HCT116 (cell line): Measurements from ENCODE around the gene UNC79. TPM values are rescaled to one million over a fixed set of nuclear protein-coding genes. Genes with fewer than 3 reads are reported as not detected.

Experiments
- ATAC-seq: fragments of 200-7000 bp; cut with Tn5 transposase; 2 replicates; pipeline ENCODE4 v1.9.1; 2020; ENCODE audit warnings: mild to moderate bottlenecking, moderate library complexity
- BruUV-seq: library from RNA; stranded (reverse); fragments of 400-500 nt; replicated peaks from 2 replicates; lab custom pipeline; 2021; lab: Mats Ljungman, UMichigan
- CTCF ChIA-PET: fragments of 300-600 bp; sonication (Branson Sonifier 250); formaldehyde crosslinking; loops from one replicate; lab custom pipeline; 2021; ENCODE audit warnings: antibody characterized with exemption; lab: Charles Lee
- POLR2A ChIA-PET: fragments of 300-600, 350-600 bp; sonication (Branson Sonifier 250); formaldehyde crosslinking; loops from one replicate; lab custom pipeline; 2021; ENCODE audit warnings: antibody characterized with exemption; lab: Charles Lee
- RAD21 ChIA-PET, 2 experiments: fragments of 300-600 bp; sonication (Branson Sonifier 250); formaldehyde crosslinking; loops; one replicate each; lab custom pipeline; 2023; ENCODE audit warnings: low total read pairs in 2 of 2; ENCODE audit not compliant: uncharacterized antibody in 2 of 2, unreplicated experiment in 2 of 2, low non-redundant PET in 1 of 2; lab: Charles Lee
- DNase-seq: peaks from one replicate; pipeline ENCODE4 v3.0.0-alpha.2; 2010; ENCODE audit warnings: low read depth, low spot score
- H2AFZ ChIP-seq: fragments of 200-600 bp; shearing (Covaris generic), sonication (generic); 2 replicates; pipeline ENCODE4 v1.6.1; 2017; ENCODE audit warnings: low read depth, mixed run types, mixed read lengths, antibody characterized with exemption, low read length; ENCODE audit not compliant: poor library complexity, severe bottlenecking
- H3K27ac ChIP-seq: 2 replicates; pipeline ENCODE4 v1.5.1; 2012; ENCODE audit warnings: low read depth, low read length
- H3K27me3 ChIP-seq: fragments of 200-600 bp; sonication (generic); 2 replicates; pipeline ENCODE4 v1.6.1; 2016; ENCODE audit warnings: mixed run types, low read length, mixed read lengths; ENCODE audit not compliant: insufficient read depth
- H3K36me3 ChIP-seq, 2 experiments: fragments of 200-500 bp in 1 of 2; fragments of 200-600 bp in 1 of 2; sonication (Bioruptor generic) in 1 of 2; sonication (generic) in 1 of 2; 2 replicates each; pipeline versions ENCODE4 v1.5.1 to v1.6.1; 2014 to 2016; ENCODE audit warnings: low read length in 2 of 2, inconsistent platforms in 1 of 2, mixed read lengths in 1 of 2, mixed run types in 1 of 2; ENCODE audit not compliant: insufficient read depth in 2 of 2, control insufficient read depth in 1 of 2
- H3K4me1 ChIP-seq, 2 experiments: fragments of 200-600 bp in 1 of 2; sonication (generic) in 1 of 2; 2 replicates each; pipeline versions ENCODE4 v1.5.1 to v1.6.1; 2012 to 2017; ENCODE audit warnings: low read length in 2 of 2, inconsistent platforms in 1 of 2, mild to moderate bottlenecking in 1 of 2, mixed read lengths in 1 of 2, mixed run types in 1 of 2, moderate library complexity in 1 of 2; ENCODE audit not compliant: insufficient read depth in 2 of 2, control insufficient read depth in 1 of 2
- H3K4me2 ChIP-seq: fragments of 200-600 bp; sonication (generic); 2 replicates; pipeline ENCODE4 v1.6.1; 2017; ENCODE audit warnings: mixed run types, low read length, mixed read lengths
- H3K4me3 ChIP-seq, 2 experiments: fragments of 200-600 bp in 1 of 2; sonication (generic) in 1 of 2; replicated peaks in 1 of 2; 2 replicates each; pipeline ENCODE4 v1.5.1; 2011 to 2016; ENCODE audit warnings: low read length in 2 of 2, control low read depth in 1 of 2, low read depth in 1 of 2, mild to moderate bottlenecking in 1 of 2, mixed read lengths in 1 of 2, mixed run types in 1 of 2
- H3K79me2 ChIP-seq: fragments of 200-600 bp; sonication (generic); 2 replicates; pipeline ENCODE4 v1.6.1; 2017; ENCODE audit warnings: mild to moderate bottlenecking, mixed run types, low read length, moderate library complexity, mixed read lengths; ENCODE audit not compliant: insufficient read depth
- H3K9ac ChIP-seq: fragments of 200-600 bp; sonication (generic); 2 replicates; pipeline ENCODE4 v1.6.1; 2016; ENCODE audit warnings: low read length, mixed read lengths
- H3K9me2 ChIP-seq: fragments of 200-600 bp; sonication (generic), shearing (Covaris generic); 2 replicates; pipeline ENCODE4 v1.6.1; 2017; ENCODE audit warnings: mixed run types, mild to moderate bottlenecking, moderate library complexity; ENCODE audit not compliant: insufficient read depth
- H3K9me3 ChIP-seq, 2 experiments: fragments of 200-500 bp in 1 of 2; fragments of 200-600 bp in 1 of 2; sonication (Bioruptor generic) in 1 of 2; sonication (generic) in 1 of 2; 2 replicates each; pipeline ENCODE4 v1.6.1; 2014 to 2017; ENCODE audit warnings: low read length in 2 of 2, mixed read lengths in 2 of 2, inconsistent platforms in 1 of 2, low read depth in 1 of 2, mild to moderate bottlenecking in 1 of 2, mixed run types in 1 of 2, moderate library complexity in 1 of 2; ENCODE audit not compliant: control insufficient read depth in 1 of 2, insufficient read depth in 1 of 2
- H4K20me1 ChIP-seq: fragments of 200-600 bp; sonication (generic), shearing (Covaris generic); 2 replicates; pipeline ENCODE4 v1.6.1; 2017; ENCODE audit warnings: mixed run types, mild to moderate bottlenecking, moderate library complexity; ENCODE audit not compliant: insufficient read depth
- ATF3 ChIP-seq: IDR thresholded peaks from 2 replicates; pipeline ENCODE4 v1.6.1; 2012
- EZH2 ChIP-seq: fragments of 200-600 bp; sonication (generic); IDR thresholded peaks from 2 replicates; pipeline ENCODE4 v1.6.1; 2017; ENCODE audit warnings: antibody characterized with exemption, mixed run types
- EZH2phosphoT487 ChIP-seq: fragments of 200-600 bp; IDR thresholded peaks from 2 replicates; pipeline ENCODE4 v1.6.1; 2018; ENCODE audit warnings: antibody characterized with exemption, borderline replicate concordance
- JUND ChIP-seq: IDR thresholded peaks from 2 replicates; pipeline ENCODE4 v1.6.1; 2012
- POLR2A ChIP-seq: IDR thresholded peaks from 2 replicates; pipeline ENCODE4 v1.7.0; 2011; ENCODE audit warnings: borderline replicate concordance; ENCODE audit not compliant: insufficient read depth, insufficient read length; ENCODE audit errors: extremely low read depth
- RAD21 ChIP-seq: IDR thresholded peaks from 2 replicates; pipeline ENCODE4 v1.6.1; 2012; ENCODE audit warnings: low read depth, mild to moderate bottlenecking
- SIN3A ChIP-seq: IDR thresholded peaks from 2 replicates; pipeline ENCODE4 v1.6.1; 2012; ENCODE audit warnings: low read depth
- SP1 ChIP-seq: IDR thresholded peaks from 2 replicates; pipeline ENCODE4 v1.6.1; 2012; ENCODE audit warnings: low read depth
- SRF ChIP-seq: IDR thresholded peaks from 2 replicates; pipeline ENCODE4 v1.6.1; 2012; ENCODE audit warnings: low read depth
- TCF7L2 ChIP-seq: IDR thresholded peaks from 2 replicates; pipeline ENCODE4 v1.7.0; 2011; ENCODE audit warnings: borderline replicate concordance, inconsistent platforms; ENCODE audit not compliant: insufficient read depth, insufficient read length; ENCODE audit errors: extremely low read depth
- ZFX ChIP-seq: fragments of 450-650 bp; IDR thresholded peaks from 2 replicates; pipeline ENCODE4 v1.6.1; 2017
- ZNF274 ChIP-seq: fragments of 200-500 bp; sonication (Bioruptor generic); IDR thresholded peaks from 2 replicates; pipeline ENCODE4 v1.6.1; 2014; ENCODE audit warnings: mild to moderate bottlenecking, low read depth, low read length, inconsistent platforms
- intact Hi-C: fragments of 100-400 bp; cut with micrococcal nuclease; formaldehyde crosslinking; loops from 2 replicates; pipeline ENCODE4 v1.10.0; 2022
- total RNA-seq: library from RNA; stranded (reverse); gene quantifications from one replicate; pipeline ENCODE4 v1.2.1, GENCODE V29; 2021; ENCODE audit not compliant: unreplicated experiment
- TF ChIP-seq, protein P1 (sequence below), 3 experiments: fragments of 200-600 bp in 1 of 3; sonication (generic) in 1 of 3; IDR thresholded peaks in 2 of 3; conservative IDR thresholded peaks in 1 of 3; 2 replicates each; pipeline ENCODE4 v1.5.1; 2012 to 2017; ENCODE audit warnings: low read depth in 2 of 3, low read length in 2 of 3, antibody characterized with exemption in 1 of 3, borderline replicate concordance in 1 of 3, control low read depth in 1 of 3, mild to moderate bottlenecking in 1 of 3, mixed read lengths in 1 of 3, mixed run types in 1 of 3, moderate library complexity in 1 of 3; ENCODE audit not compliant: insufficient read depth in 1 of 3
- TF ChIP-seq, protein P2 (sequence below): IDR thresholded peaks from 2 replicates; pipeline ENCODE4 v1.6.1; 2012

Gene UNC79
- total RNA-seq, 1 experiment from 2014 or later: 0.10 TPM

- Histone ChIP-seq H3K79me2 (no peaks in the 10 kb centered on the region), H3K9me2 (no peaks in the 10 kb centered on the region), H2AFZ (no peak overlapping the region), H3K4me2 (no peak overlapping the region), H3K9me3 (no peaks in the 10 kb centered on the region), H3K27ac (no peak overlapping the region), H3K9ac (no peak overlapping the region), H4K20me1 (no peaks in the 10 kb centered on the region), H3K4me1 (no peaks in the 10 kb centered on the region), H3K4me3 (no peak overlapping the region), H3K36me3 (no peaks in the 10 kb centered on the region), H3K27me3 (no peaks in the 10 kb centered on the region)
- ChIA-PET RAD21 (no interaction called here), POLR2A (no interaction called here), CTCF (no interaction called here)
- DNase-seq: no peak
- ATAC-seq: no peak
- intact Hi-C loops: no loop called here
- BruUV-seq: no TSS peak
- no peak for TF ChIP-seq TCF7L2
- no peak for TF ChIP-seq ZNF274
- TF ChIP-seq SRF: no peak
- no peak for TF ChIP-seq ZFX
- TF ChIP-seq SIN3A: no peak
- no peak for TF ChIP-seq POLR2A
- no peak for TF ChIP-seq EZH2phosphoT487
- TF ChIP-seq ATF3: no peak
- no peak for TF ChIP-seq JUND
- no peak for TF ChIP-seq EZH2
- TF ChIP-seq RAD21: no peak
- TF ChIP-seq, protein P1, sequence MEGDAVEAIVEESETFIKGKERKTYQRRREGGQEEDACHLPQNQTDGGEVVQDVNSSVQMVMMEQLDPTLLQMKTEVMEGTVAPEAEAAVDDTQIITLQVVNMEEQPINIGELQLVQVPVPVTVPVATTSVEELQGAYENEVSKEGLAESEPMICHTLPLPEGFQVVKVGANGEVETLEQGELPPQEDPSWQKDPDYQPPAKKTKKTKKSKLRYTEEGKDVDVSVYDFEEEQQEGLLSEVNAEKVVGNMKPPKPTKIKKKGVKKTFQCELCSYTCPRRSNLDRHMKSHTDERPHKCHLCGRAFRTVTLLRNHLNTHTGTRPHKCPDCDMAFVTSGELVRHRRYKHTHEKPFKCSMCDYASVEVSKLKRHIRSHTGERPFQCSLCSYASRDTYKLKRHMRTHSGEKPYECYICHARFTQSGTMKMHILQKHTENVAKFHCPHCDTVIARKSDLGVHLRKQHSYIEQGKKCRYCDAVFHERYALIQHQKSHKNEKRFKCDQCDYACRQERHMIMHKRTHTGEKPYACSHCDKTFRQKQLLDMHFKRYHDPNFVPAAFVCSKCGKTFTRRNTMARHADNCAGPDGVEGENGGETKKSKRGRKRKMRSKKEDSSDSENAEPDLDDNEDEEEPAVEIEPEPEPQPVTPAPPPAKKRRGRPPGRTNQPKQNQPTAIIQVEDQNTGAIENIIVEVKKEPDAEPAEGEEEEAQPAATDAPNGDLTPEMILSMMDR (IDR thresholded peaks at IDR 0.05 in 2 of 3, conservative IDR thresholded peaks at IDR 0.05 in 1 of 3; ENCODE audit: borderline replicate concordance in 1 of 3, insufficient read depth in 1 of 3, low read depth in 2 of 3, low read length in 2 of 3): no peak
- TF ChIP-seq SP1: no peak
- TF ChIP-seq, protein P2, sequence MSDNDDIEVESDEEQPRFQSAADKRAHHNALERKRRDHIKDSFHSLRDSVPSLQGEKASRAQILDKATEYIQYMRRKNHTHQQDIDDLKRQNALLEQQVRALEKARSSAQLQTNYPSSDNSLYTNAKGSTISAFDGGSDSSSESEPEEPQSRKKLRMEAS: no peak
Measured at GRCh38 chr14:93706360-93706955, 275.7 kb downstream of the UNC79 start.
